Eye (tissue), 1 donor: ENCODE measurements around the gene GAGE12H.
"Not testable (repeated sequence)": the region's sequence is repeated elsewhere in the genome, so short reads cannot be mapped to it uniquely, and the experiment has no call there.

Experiments
- DNase-seq: peaks from one replicate; pipeline ENCODE4 v3.0.0-alpha.2; 2015

GAGE12H gene, protein sequence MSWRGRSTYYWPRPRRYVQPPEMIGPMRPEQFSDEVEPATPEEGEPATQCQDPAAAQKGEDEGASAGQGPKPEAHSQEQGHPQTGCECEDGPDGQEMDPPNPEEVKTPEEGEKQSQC

DNA sequence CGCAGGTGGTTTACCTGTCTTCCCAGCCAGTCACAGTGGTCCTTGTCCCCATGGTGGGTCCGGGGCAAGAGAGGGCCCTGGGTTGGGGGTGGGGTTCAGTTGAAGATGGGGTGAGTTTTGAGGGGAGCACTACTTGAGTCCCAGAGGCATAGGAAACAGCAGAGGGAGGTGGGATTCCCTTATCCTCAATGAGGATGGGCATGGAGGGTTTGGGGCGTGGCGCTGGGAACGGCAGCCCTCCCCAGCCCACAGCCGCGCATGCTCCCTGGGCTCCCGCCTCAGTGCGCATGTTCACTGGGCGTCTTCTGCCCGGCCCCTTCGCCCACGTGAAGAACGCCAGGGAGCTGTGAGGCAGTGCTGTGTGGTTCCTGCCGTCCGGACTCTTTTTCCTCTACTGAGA lies at the start of gene GAGE12H:
GAGE12H (plus strand) TSS at position 301 of the 400 bp plus-strand sequence. CDS start 1,155 bp downstream, outside the sequence.
- not testable (repeated sequence) for DNase-seq

GRCh38 chrX:49531877-49532276 lies 47.9 kb upstream of the GAGE12H start, which contains the start of gene GAGE12C:
GAGE12C (plus strand) TSS chrX:49532177; CDS start chrX:49533332, 1,155 bp downstream.
- not testable (repeated sequence) for DNase-seq

DNA sequence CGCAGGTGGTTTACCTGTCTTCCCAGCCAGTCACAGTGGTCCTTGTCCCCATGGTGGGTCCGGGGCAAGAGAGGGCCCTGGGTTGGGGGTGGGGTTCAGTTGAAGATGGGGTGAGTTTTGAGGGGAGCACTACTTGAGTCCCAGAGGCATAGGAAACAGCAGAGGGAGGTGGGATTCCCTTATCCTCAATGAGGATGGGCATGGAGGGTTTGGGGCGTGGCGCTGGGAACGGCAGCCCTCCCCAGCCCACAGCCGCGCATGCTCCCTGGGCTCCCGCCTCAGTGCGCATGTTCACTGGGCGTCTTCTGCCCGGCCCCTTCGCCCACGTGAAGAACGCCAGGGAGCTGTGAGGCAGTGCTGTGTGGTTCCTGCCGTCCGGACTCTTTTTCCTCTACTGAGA lies 38.3 kb upstream of the GAGE12H start, which contains the start of gene GAGE12D:
GAGE12D (plus strand) TSS at position 301 of the 400 bp plus-strand sequence. CDS start 1,155 bp downstream, outside the sequence.
- DNase-seq: not testable (repeated sequence)

DNA sequence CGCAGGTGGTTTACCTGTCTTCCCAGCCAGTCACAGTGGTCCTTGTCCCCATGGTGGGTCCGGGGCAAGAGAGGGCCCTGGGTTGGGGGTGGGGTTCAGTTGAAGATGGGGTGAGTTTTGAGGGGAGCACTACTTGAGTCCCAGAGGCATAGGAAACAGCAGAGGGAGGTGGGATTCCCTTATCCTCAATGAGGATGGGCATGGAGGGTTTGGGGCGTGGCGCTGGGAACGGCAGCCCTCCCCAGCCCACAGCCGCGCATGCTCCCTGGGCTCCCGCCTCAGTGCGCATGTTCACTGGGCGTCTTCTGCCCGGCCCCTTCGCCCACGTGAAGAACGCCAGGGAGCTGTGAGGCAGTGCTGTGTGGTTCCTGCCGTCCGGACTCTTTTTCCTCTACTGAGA lies 28.8 kb upstream of the GAGE12H start, which contains the start of gene GAGE12E:
GAGE12E (plus strand) TSS at position 301 of the 400 bp plus-strand sequence. CDS start 1,155 bp downstream, outside the sequence.
- DNase-seq: not testable (repeated sequence)

DNA sequence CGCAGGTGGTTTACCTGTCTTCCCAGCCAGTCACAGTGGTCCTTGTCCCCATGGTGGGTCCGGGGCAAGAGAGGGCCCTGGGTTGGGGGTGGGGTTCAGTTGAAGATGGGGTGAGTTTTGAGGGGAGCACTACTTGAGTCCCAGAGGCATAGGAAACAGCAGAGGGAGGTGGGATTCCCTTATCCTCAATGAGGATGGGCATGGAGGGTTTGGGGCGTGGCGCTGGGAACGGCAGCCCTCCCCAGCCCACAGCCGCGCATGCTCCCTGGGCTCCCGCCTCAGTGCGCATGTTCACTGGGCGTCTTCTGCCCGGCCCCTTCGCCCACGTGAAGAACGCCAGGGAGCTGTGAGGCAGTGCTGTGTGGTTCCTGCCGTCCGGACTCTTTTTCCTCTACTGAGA lies 19.2 kb upstream of the GAGE12H start, which contains the start of gene GAGE12F:
GAGE12F (plus strand) TSS at position 301 of the 400 bp plus-strand sequence. CDS start 1,155 bp downstream, outside the sequence.
- not testable (repeated sequence) for DNase-seq

DNA sequence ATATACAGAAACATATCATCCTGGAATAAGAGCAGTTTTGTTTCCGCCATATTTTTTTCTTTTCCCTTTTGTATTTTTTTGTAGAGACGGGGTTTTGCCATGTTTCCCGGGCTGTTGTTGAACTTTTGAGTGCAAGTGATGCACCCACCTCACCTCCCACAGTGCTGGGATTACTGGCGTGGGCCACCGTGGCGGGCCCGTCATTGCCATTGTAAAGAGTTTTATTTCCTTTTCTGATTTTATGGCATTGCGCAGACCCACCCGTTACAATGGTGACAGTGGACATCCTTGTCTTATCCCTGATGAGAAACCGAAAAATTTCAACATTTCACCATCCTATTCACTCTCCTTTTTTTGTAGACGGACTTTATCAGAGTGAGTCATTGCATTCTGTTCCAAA lies 11.0 kb upstream of the GAGE12H start:
- not testable (repeated sequence) for DNase-seq

GRCh38 chrX:49569152-49569551 lies 10.6 kb upstream of the GAGE12H start:
- DNase-seq: not testable (repeated sequence)

- not testable (repeated sequence) for DNase-seq
Measured at GRCh38 chrX:49570100-49570499, 9.6 kb upstream of the GAGE12H start, which contains the start of gene GAGE12G. GAGE12G (plus strand) TSS chrX:49570400; CDS start chrX:49571555, 1,155 bp downstream.

DNA sequence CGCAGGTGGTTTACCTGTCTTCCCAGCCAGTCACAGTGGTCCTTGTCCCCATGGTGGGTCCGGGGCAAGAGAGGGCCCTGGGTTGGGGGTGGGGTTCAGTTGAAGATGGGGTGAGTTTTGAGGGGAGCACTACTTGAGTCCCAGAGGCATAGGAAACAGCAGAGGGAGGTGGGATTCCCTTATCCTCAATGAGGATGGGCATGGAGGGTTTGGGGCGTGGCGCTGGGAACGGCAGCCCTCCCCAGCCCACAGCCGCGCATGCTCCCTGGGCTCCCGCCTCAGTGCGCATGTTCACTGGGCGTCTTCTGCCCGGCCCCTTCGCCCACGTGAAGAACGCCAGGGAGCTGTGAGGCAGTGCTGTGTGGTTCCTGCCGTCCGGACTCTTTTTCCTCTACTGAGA lies 9.4 kb downstream of the GAGE12H start, which contains the start of gene GAGE2A:
GAGE2A (plus strand) TSS at position 301 of the 400 bp plus-strand sequence. CDS start 1,155 bp downstream, outside the sequence.
- not testable (repeated sequence) for DNase-seq

DNA sequence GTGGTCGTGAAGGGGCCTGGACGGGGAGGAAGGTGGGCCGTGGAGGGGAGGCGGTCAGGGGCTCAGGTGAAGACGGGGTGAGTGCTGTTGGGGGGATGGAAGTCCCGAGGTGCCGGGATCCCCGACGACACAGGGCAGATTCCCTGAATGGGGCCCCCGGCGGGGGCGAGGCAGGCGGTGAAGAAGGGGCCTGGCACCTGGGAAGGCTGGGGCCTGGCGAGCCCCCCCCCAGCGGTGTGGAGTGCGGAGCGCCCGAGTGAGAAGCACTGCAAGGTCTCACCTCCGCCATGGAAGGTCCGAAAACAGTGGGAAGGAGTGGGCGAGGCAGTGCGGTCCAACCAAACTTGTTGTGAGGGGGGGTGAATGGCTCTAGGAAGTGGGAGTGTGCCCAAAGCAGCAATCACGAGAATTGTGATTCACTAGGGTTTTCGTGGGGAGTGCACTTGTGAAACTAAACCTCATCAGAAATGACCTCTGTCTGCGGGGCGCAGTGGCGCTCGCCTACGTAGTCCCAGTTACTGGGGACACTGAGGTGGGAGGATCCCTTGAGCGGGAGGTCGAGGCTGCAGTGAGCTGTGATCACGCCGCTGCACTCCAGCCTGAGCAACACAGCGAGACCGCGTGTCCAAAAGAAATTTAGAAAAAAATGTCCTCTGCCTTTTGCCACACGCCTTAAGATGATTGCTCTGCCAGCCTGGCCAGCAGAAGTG lies 10.2 kb downstream of the GAGE12H start:
- not testable (repeated sequence) for DNase-seq

DNA sequence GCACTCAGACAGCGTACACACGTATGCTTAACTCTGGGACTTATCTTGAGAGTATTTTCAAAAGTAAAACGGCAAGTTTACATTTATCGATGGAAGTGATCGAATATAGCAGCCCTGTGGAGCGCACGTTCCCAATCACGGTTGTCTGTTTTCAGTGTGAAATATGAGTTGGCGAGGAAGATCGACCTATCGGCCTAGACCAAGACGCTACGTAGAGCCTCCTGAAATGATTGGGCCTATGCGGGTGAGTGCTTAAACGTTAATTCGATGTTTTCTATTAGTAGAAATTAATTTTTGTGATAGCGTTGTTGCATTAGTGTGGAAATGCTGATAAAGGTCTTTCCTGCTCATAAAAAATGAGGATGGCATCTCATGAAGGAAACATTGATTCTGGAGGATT lies 10.7 kb downstream of the GAGE12H start:
- DNase-seq: not testable (repeated sequence)

DNA sequence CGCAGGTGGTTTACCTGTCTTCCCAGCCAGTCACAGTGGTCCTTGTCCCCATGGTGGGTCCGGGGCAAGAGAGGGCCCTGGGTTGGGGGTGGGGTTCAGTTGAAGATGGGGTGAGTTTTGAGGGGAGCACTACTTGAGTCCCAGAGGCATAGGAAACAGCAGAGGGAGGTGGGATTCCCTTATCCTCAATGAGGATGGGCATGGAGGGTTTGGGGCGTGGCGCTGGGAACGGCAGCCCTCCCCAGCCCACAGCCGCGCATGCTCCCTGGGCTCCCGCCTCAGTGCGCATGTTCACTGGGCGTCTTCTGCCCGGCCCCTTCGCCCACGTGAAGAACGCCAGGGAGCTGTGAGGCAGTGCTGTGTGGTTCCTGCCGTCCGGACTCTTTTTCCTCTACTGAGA lies 19.0 kb downstream of the GAGE12H start, which contains the start of gene GAGE1:
GAGE1 (plus strand) TSS at position 301 of the 400 bp plus-strand sequence. CDS start 1,155 bp downstream, outside the sequence.
- DNase-seq: not testable (repeated sequence)

DNA sequence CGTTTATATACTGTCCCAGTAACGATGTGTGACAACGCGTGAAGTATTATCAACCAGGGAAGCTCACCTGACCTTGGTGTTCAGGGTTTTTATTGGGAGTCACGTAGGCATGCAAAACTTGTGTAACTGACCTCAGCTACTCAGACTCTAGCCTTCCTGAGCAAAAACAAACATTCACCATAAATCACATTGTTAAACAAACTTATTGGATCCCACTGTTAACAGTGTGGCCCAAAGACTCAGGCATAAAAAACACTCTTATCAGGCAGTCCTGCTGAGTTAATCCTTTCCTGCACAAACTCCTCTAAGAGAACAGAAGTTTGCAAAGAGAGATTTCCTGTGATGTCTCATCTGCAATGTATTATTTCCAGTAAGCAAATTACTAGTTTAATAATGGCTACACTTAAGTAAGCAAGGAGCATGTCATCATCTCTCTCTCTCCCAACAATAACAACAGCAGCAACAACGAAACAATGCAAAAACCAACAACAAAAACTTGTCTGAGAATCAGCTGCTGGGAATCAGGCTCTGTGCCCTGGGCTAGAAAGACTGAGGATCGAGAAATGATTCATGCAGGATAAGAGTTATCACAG lies 31.1 kb downstream of the GAGE12H start:
- no peak for DNase-seq

- DNase-seq: no peak
Measured at GRCh38 chrX:49618574-49618973, 38.8 kb downstream of the GAGE12H start.

DNA sequence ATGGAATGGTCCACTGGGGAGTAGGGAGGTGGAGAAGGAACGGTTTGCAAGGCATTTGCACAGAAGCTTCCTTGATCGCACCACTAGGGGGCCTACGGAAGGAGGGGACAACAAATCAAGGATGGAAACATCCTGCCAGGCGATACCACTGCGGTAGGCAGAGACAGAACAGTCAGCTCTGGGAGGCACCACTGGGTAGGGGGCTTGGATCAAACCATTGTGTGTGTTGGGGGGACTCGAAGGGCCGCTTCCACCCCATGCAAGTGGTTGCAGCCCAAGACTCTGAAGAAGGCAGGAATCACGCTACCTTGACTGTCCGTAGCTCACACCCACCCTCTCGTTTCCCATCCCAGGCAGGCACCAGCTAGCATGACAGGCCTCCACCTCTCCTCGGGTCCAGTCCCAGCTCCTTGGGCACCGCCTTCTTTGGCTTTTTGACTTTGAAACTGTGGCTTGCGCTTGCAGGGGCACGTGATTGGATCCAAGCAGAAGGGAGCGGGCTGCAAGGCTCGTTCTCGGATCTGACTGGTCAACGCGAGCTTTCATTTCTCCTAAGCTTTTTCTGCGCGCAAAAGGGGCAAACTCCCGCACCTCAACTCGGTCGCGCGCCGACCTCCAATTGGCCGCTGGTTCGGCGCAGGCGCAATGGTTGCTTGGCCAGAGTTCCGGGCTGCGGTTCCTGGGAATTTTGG lies 47.5 kb downstream of the GAGE12H start:
- DNase-seq: peak; percentile 24
